Endothelial cell of umbilical vein (primary cell): ENCODE results near the gene ZIC2. TPM values are rescaled to one million over a fixed set of nuclear protein-coding genes. Genes with fewer than 3 reads are reported as not detected.

Source experiments
- BruUV-seq: library from RNA; stranded (reverse); fragments of 400-500 nt; replicated peaks from 2 replicates; lab custom pipeline; 2021; lab: Mats Ljungman, UMichigan
- CTCF ChIA-PET: fragments of 300-600, 350-600 bp; sonication (Branson Sonifier 250); formaldehyde crosslinking; loops from one replicate; lab custom pipeline; 2021; ENCODE audit warnings: antibody characterized with exemption, inconsistent platforms; lab: Charles Lee
- POLR2A ChIA-PET: fragments of 300-600, 350-600 bp; sonication (Branson Sonifier 250); formaldehyde crosslinking; loops from one replicate; lab custom pipeline; 2021; ENCODE audit warnings: antibody characterized with exemption, inconsistent platforms; lab: Charles Lee
- DNase-seq: peaks from one replicate; pipeline ENCODE4 v3.0.0-alpha.2; 2011; ENCODE audit warnings: low read depth, low spot score
- FAIRE-seq: peaks from 2 replicates; lab custom pipeline; 2011; peaks lifted over from hg19 to GRCh38; lab: Jason Lieb, UNC
- H2AFZ ChIP-seq: 2 replicates; pipeline ENCODE4 v1.6.0; 2012; ENCODE audit warnings: low read depth, low read length, control low read depth, inconsistent platforms
- H3K27ac ChIP-seq: 2 replicates; pipeline ENCODE4 v1.5.1; 2011; ENCODE audit warnings: low read depth, mild to moderate bottlenecking, control low read depth, low read length, moderate library complexity; ENCODE audit not compliant: insufficient read depth
- H3K27me3 ChIP-seq, 2 experiments: 2 replicates each; pipeline versions ENCODE4 v1.6.0 to v1.6.1; 2011; ENCODE audit warnings: low read length in 2 of 2, mixed read lengths in 1 of 2; ENCODE audit not compliant: control insufficient read depth in 2 of 2, insufficient read depth in 2 of 2
- H3K36me3 ChIP-seq, 2 experiments: 2 replicates in 1 of 2; 3 replicates in 1 of 2; pipeline ENCODE4 v1.5.1; 2011; ENCODE audit warnings: low read length in 2 of 2, mild to moderate bottlenecking in 1 of 2, moderate library complexity in 1 of 2; ENCODE audit not compliant: control insufficient read depth in 2 of 2, insufficient read depth in 2 of 2; ENCODE audit errors: extremely low read depth in 1 of 2
- H3K4me1 ChIP-seq: 3 replicates; pipeline ENCODE4 v1.5.1; 2011; ENCODE audit warnings: mild to moderate bottlenecking, low read length; ENCODE audit not compliant: control insufficient read depth, insufficient read depth; ENCODE audit errors: extremely low read depth
- H3K4me2 ChIP-seq: 2 replicates; pipeline ENCODE4 v1.6.1; 2011; ENCODE audit warnings: low read length, control low read depth, mixed read lengths; ENCODE audit not compliant: insufficient read depth
- H3K4me3 ChIP-seq, 3 experiments: fragments of 200-600 bp in 1 of 3; sonication (generic), shearing (Covaris generic) in 1 of 3; replicated peaks in 1 of 3; 2 replicates each; pipeline ENCODE4 v1.5.1; 2011 to 2016; ENCODE audit warnings: control low read depth in 3 of 3, low read length in 3 of 3, mild to moderate bottlenecking in 2 of 3, inconsistent platforms in 1 of 3, low read depth in 1 of 3, moderate library complexity in 1 of 3; ENCODE audit not compliant: insufficient read depth in 1 of 3
- H3K79me2 ChIP-seq: 2 replicates; pipeline ENCODE4 v1.6.0; 2012; ENCODE audit warnings: low read length, inconsistent platforms; ENCODE audit not compliant: control insufficient read depth, insufficient read depth
- H3K9ac ChIP-seq: replicated peaks from 2 replicates; pipeline ENCODE3; 2011; ENCODE audit warnings: low read length, control low read depth; ENCODE audit not compliant: insufficient read depth; ENCODE audit errors: extremely low read depth
- H3K9me1 ChIP-seq: replicated peaks from 3 replicates; pipeline ENCODE4 v1.6.0; 2011; ENCODE audit warnings: mild to moderate bottlenecking, low read length; ENCODE audit not compliant: control insufficient read depth, insufficient read depth; ENCODE audit errors: extremely low read depth
- H3K9me3 ChIP-seq: replicated peaks from 2 replicates; pipeline ENCODE4 v1.5.1; 2012; ENCODE audit warnings: low read length, inconsistent platforms; ENCODE audit not compliant: control insufficient read depth, insufficient read depth
- H4K20me1 ChIP-seq: replicated peaks from 2 replicates; pipeline ENCODE3; 2011; ENCODE audit warnings: mild to moderate bottlenecking, low read length; ENCODE audit not compliant: control insufficient read depth, insufficient read depth; ENCODE audit errors: extremely low read depth
- CTCF ChIP-seq, 2 donors: IDR thresholded peaks; 1 replicate in 1 of 2; 2 replicates in 1 of 2; pipeline ENCODE4 v1.5.1; 2011; ENCODE audit warnings: low read length in 2 of 2, mild to moderate bottlenecking in 2 of 2, moderate library complexity in 2 of 2, control low read depth in 1 of 2, inconsistent platforms in 1 of 2, low read depth in 1 of 2; ENCODE audit not compliant: insufficient read depth in 1 of 2; ENCODE audit errors: extremely low read depth in 1 of 2
- EZH2 ChIP-seq: IDR thresholded peaks from 2 replicates; pipeline ENCODE4 v1.6.1; 2012; ENCODE audit warnings: borderline replicate concordance, low read depth, mild to moderate bottlenecking, moderate library complexity, low read length, inconsistent platforms; ENCODE audit not compliant: severe bottlenecking
- FOS ChIP-seq: IDR thresholded peaks from 2 replicates; pipeline ENCODE4 v1.6.1; 2011; ENCODE audit warnings: mild to moderate bottlenecking, low read length, moderate library complexity, borderline replicate concordance; ENCODE audit not compliant: insufficient read depth
- GATA2 ChIP-seq: IDR thresholded peaks from 2 replicates; pipeline ENCODE4 v1.7.0; 2011; ENCODE audit warnings: low read depth, mild to moderate bottlenecking, moderate library complexity, mixed read lengths, low read length; ENCODE audit not compliant: insufficient read length, insufficient read depth
- JUN ChIP-seq: IDR thresholded peaks from 2 replicates; pipeline ENCODE4 v1.6.1; 2011; ENCODE audit warnings: borderline replicate concordance, low read depth; ENCODE audit not compliant: insufficient read length, insufficient read depth
- MYC ChIP-seq: IDR thresholded peaks from one replicate; pipeline ENCODE4 v1.6.1; 2011; ENCODE audit warnings: mild to moderate bottlenecking, low read depth, low read length
- POLR2A ChIP-seq: IDR thresholded peaks from 2 replicates; pipeline ENCODE4 v1.6.1; 2012; ENCODE audit warnings: low read depth, mild to moderate bottlenecking, control low read depth, low read length
- POLR2AphosphoS5 ChIP-seq: IDR thresholded peaks from 2 replicates; pipeline ENCODE4 v1.6.1; 2012; ENCODE audit warnings: low read depth, mild to moderate bottlenecking, control low read depth, low read length, moderate library complexity; ENCODE audit not compliant: insufficient read depth
- dilution Hi-C: fragments of 300-500 bp; cut with MboI; formaldehyde crosslinking; loops from one replicate; pipeline ENCODE4 v1.15.0; 2019; ENCODE audit warnings: low sequenced_read_pairs; ENCODE audit not compliant: extremely low pct_ligation_motif_present
- intact Hi-C: fragments of 100-400 bp; cut with micrococcal nuclease; formaldehyde crosslinking; loops from one replicate; pipeline ENCODE4 v1.10.0; 2022
- polyA plus RNA-seq, 4 experiments: library from polyadenylated mRNA; depleted of rRNA in 3 of 4; stranded (reverse) in 3 of 4; unstranded in 1 of 4; fragments of >200 nt; gene quantifications; 2 replicates each; pipeline versions ENCODE4 v1.2.1 to v1.2.3, GENCODE V29; 2011 to 2012; ENCODE audit warnings: missing spikeins in 1 of 4
- total RNA-seq: library from RNA; stranded (reverse); gene quantifications from 2 replicates; pipeline ENCODE4 v1.2.3, GENCODE V29; 2021
- TF ChIP-seq, protein P1 (sequence below): IDR thresholded peaks from 2 replicates; pipeline ENCODE4 v1.6.1; 2011; ENCODE audit not compliant: insufficient read depth, insufficient read length

ZIC2 gene
- total and polyA plus RNA-seq, 2 donors (not counting 3 experiments of a cell fraction or from before 2014, with no cell fraction given) = 0.03 TPM; not detected in 1

DNA sequence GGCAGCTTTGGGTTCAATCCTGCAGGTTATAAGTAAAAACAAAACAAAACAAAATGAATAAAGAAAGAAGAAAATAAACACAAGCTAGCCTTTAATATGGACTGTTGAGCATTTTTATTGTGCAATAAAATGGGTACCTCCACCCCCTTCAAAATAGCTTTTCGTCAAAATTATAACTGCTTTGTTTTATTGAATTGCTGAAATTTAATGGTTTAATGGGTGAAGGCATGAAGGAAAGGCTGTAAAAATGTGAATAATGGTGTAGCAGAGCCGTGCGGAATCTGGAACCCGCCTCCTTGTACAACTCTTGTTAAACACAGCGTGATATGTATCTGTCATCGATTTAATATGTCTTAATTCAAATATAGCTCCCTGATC, 7.8 kb upstream of the ZIC2 start:
- POLR2A ChIA-PET = no interaction called here
- H3K9ac ChIP-seq = no peak overlapping the region
- no peak for DNase-seq
- no peak for FAIRE-seq
- intact Hi-C loops (loop anchor here (1.0 to 10.0 kb wide), 2 partner anchors 10 to 701 kb away; partner anchors contain the start of gene TMTC4), dilution Hi-C loops (no loop called here)
- no peaks in the 10 kb centered on the region for H3K79me2 ChIP-seq
- TF ChIP-seq POLR2A (no peak), GATA2 (no peak), POLR2AphosphoS5 (no peak), CTCF (IDR thresholded peaks at IDR 0.05; ENCODE audit: extremely low read depth in 1 of 2, insufficient read depth in 1 of 2, low read depth in 1 of 2, low read length in 2 of 2) (no peak), FOS (no peak), JUN (no peak), MYC (no peak), EZH2 (no peak)
- TF ChIP-seq, protein P1, sequence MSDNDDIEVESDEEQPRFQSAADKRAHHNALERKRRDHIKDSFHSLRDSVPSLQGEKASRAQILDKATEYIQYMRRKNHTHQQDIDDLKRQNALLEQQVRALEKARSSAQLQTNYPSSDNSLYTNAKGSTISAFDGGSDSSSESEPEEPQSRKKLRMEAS = no peak
- no peak overlapping the region for H3K4me2 ChIP-seq
- no peaks in the 10 kb centered on the region for H3K9me1 ChIP-seq
- no peak overlapping the region for H2AFZ ChIP-seq
- CTCF ChIA-PET = interaction anchor here (1.4 to 2.9 kb wide), 2 partner anchors 13 to 262 kb away, joined by 5 to 14 read pairs; no protein-coding TSS in a partner anchor
- no peak overlapping the region for H3K27ac ChIP-seq
- H3K4me1 ChIP-seq = no peaks in the 10 kb centered on the region
- H3K27me3 ChIP-seq = peaks cover 86 to 96% of the 10 kb centered on the region in 2 experiments
- no peak overlapping the region for H3K4me3 ChIP-seq
- H4K20me1 ChIP-seq = peaks cover 3% of the 10 kb centered on the region
- no peaks in the 10 kb centered on the region for H3K9me3 ChIP-seq
- H3K36me3 ChIP-seq = no peaks in the 10 kb centered on the region
- no TSS peak for BruUV-seq
